ENCODE data around the gene ZNF304. TPM values are rescaled to one million over a fixed set of nuclear protein-coding genes. Genes with fewer than 3 reads are reported as not detected.

The ZNF304 gene
- total RNA-seq, 2 donors from 2014 or later: 2.9 to 4.0 TPM

DNA sequence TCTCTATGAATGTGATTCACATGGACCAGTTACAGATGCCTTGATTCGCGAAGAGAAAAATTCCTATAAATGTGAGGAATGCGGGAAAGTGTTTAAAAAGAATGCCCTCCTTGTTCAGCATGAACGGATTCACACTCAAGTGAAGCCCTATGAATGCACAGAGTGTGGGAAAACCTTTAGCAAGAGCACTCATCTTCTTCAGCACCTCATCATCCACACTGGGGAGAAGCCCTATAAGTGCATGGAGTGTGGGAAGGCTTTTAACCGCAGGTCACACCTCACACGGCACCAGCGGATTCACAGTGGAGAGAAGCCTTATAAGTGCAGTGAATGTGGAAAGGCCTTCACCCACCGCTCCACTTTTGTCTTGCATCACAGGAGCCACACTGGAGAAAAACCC is 23.1 kb upstream of the ZNF304 start:
- Histone ChIP-seq H3K36me3 (replicated peaks in 1 of 2; ENCODE audit: insufficient read depth in 1 of 2, low read depth in 2 of 2) (peaks cover 10 to 22% of the 10 kb centered on the region in 2 donors), H3K9me3 (peaks cover 0 to 13% (median 0%) of the 10 kb centered on the region in 3 donors), H3K27ac (no peak overlapping the region), H3K4me3 (no peak overlapping the region), H3K27me3 (no peaks in the 10 kb centered on the region), H3K4me1 (no peaks in the 10 kb centered on the region)
- TF ChIP-seq POLR2A (IDR thresholded peaks at IDR 0.05): no peak
- no peak for TF ChIP-seq CTCF (IDR thresholded peaks at IDR 0.05)
- intact Hi-C loops (cut with DNase I): no loop called here
- no peak for DNase-seq
- no peak for ATAC-seq
- WGBS, 2 donors: 94 to 95% methylated on average over 8 of the region's 8 CpGs

DNA sequence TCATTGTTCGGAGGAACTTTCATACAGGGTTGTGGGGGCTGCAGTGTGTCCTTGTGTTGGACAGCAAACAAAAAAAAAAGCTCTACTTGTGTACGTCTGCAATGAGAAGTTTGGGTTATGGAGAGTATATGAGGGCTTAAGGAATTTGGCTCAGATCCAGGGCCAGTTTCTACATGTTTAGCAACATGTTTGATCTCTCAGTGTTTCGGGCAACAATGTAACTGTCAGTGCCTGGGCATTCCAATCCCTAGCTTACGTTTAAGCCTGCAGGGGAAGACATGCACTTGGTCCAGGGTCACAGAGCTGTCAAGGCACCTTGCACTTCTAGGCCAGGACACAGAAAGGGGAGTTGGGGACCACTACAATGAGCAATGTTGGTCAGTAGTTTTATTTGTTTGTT is 16.9 kb upstream of the ZNF304 start:
- no peaks in the 10 kb centered on the region for H3K27me3 ChIP-seq
- H3K36me3 ChIP-seq (replicated peaks in 1 of 2; ENCODE audit: insufficient read depth in 1 of 2, low read depth in 2 of 2): no peaks in the 10 kb centered on the region
- peaks cover 0 to 1% (median 0%) of the 10 kb centered on the region in 3 donors for H3K9me3 ChIP-seq
- DNase-seq (no peak), ATAC-seq (no peak)
- intact Hi-C loops (cut with DNase I): no loop called here
- 87 to 95% methylated on average over 4 of the region's 4 CpGs for WGBS, 2 donors
- no peak overlapping the region for H3K4me3 ChIP-seq
- H3K4me1 ChIP-seq: no peaks in the 10 kb centered on the region
- H3K27ac ChIP-seq: no peak overlapping the region
- TF ChIP-seq POLR2A (IDR thresholded peaks at IDR 0.05): no peak
- TF ChIP-seq CTCF (IDR thresholded peaks at IDR 0.05): no peak

- 68 to 77% methylated on average over 3 of the region's 3 CpGs for WGBS, 2 donors
- DNase-seq (no peak), ATAC-seq (no peak)
- no peak for TF ChIP-seq POLR2A (IDR thresholded peaks at IDR 0.05)
- no peak for TF ChIP-seq CTCF (IDR thresholded peaks at IDR 0.05)
- Histone ChIP-seq H3K4me1 (no peaks in the 10 kb centered on the region), H3K27ac (no peak overlapping the region), H3K36me3 (replicated peaks in 1 of 2; ENCODE audit: insufficient read depth in 1 of 2, low read depth in 2 of 2) (no peaks in the 10 kb centered on the region), H3K9me3 (no peaks in the 10 kb centered on the region), H3K27me3 (no peaks in the 10 kb centered on the region), H3K4me3 (no peak overlapping the region)
- intact Hi-C loops (cut with DNase I): no loop called here
Measured at GRCh38 chr19:57338877-57339276, 12.2 kb upstream of the ZNF304 start.

DNA sequence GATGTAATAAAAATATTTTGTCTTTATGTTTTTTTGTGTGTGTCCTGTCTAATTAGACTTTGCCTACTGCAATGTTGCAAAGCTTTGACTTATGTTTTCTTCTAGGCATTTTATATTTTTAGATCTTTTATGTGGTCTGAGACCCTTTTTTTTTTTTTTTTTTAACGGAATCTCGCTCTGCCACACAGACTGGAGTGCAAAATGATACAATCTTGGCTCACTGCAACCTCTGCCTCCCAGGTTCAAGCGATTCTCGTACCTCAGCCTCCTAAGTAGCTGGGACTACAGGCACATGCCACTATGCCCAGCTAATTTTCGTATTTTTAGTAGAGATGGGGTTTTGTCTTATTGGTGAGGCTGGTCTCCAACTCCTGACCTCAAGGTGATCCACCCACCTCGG is 8.5 kb upstream of the ZNF304 start:
- DNase-seq (no peak), ATAC-seq (no peak)
- TF ChIP-seq POLR2A (IDR thresholded peaks at IDR 0.05) (no peak), CTCF (IDR thresholded peaks at IDR 0.05) (no peak)
- 61 to 68% methylated on average over 6 of the region's 6 CpGs for WGBS, 2 donors
- intact Hi-C loops (cut with DNase I): no loop called here
- no peaks in the 10 kb centered on the region for H3K4me1 ChIP-seq
- no peaks in the 10 kb centered on the region for H3K36me3 ChIP-seq (replicated peaks in 1 of 2; ENCODE audit: insufficient read depth in 1 of 2, low read depth in 2 of 2)
- H3K27ac ChIP-seq: no peak overlapping the region
- H3K9me3 ChIP-seq: no peaks in the 10 kb centered on the region
- no peak overlapping the region for H3K4me3 ChIP-seq
- H3K27me3 ChIP-seq: no peaks in the 10 kb centered on the region

DNA sequence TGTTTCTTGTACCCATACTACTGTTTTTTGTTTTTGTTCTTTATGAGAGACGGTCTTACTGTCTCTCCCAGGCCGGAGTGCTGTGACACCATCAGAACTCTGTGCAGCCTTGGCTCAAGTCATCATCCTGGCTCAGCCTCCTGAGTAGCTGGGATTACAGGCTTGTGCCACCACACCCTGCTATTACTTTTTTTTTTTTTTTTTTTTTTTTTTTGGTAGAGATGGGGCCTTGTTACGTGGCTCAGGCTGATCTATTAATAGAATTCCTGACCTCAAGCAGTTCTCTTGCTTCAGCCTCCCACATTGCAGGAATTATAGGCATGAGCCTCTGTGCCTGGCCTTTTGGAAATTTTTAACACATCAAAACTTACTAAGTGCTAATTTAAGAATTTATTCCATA is 2.9 kb upstream of the ZNF304 start:
- ATAC-seq (no peak), DNase-seq (no peak)
- WGBS, 2 donors: 52 to 64% methylated on average over 3 of the region's 3 CpGs
- Histone ChIP-seq H3K27me3 (no peaks in the 10 kb centered on the region), H3K27ac (no peak overlapping the region), H3K4me1 (peaks cover 15% of the 10 kb centered on the region), H3K36me3 (replicated peaks in 1 of 2; ENCODE audit: insufficient read depth in 1 of 2, low read depth in 2 of 2) (no peaks in the 10 kb centered on the region), H3K4me3 (no peak overlapping the region), H3K9me3 (no peaks in the 10 kb centered on the region)
- TF ChIP-seq CTCF (IDR thresholded peaks at IDR 0.05): no peak
- intact Hi-C loops (cut with DNase I): no loop called here
